H1 (cell line): Measurements from ENCODE around the gene SERPINH1. TPM values are rescaled to one million over a fixed set of nuclear protein-coding genes. Genes with fewer than 3 reads are reported as not detected.

Experiments used
- CHD7 ChIP-seq: fragments of 300-600 bp; sonication (generic); IDR thresholded peaks from 2 replicates; pipeline ENCODE4 v1.7.1; 2012; ENCODE audit warnings: low read length, moderate library complexity, mild to moderate bottlenecking, inconsistent platforms; ENCODE audit not compliant: insufficient replicate concordance
- POU5F1 ChIP-seq: IDR thresholded peaks from 2 replicates; pipeline ENCODE4 v1.6.1; 2011; ENCODE audit warnings: low read depth, mild to moderate bottlenecking, low read length, moderate library complexity
- RAD21 ChIP-seq, 2 experiments: IDR thresholded peaks in 1 of 2; conservative IDR thresholded peaks in 1 of 2; 2 replicates each; pipeline ENCODE4 v1.6.1; 2011; ENCODE audit warnings: low read depth in 2 of 2, low read length in 2 of 2, improper control_type of control experiment in 1 of 2, inconsistent platforms in 1 of 2, mild to moderate bottlenecking in 1 of 2, moderate library complexity in 1 of 2
- SP4 ChIP-seq: IDR thresholded peaks from 2 replicates; pipeline ENCODE4 v1.6.1; 2012; ENCODE audit warnings: low read length, inconsistent platforms
- SUZ12 ChIP-seq: fragments of 200-600 bp; sonication (generic); IDR thresholded peaks from 2 replicates; pipeline ENCODE4 v1.6.1; 2012; ENCODE audit warnings: mild to moderate bottlenecking, inconsistent platforms, low read length, moderate library complexity, mixed read lengths
- TBP ChIP-seq: IDR thresholded peaks from 2 replicates; pipeline ENCODE4 v1.6.1; 2011; ENCODE audit warnings: low read depth, low read length, improper control_type of control experiment
- TCF12 ChIP-seq: IDR thresholded peaks from 2 replicates; pipeline ENCODE4 v1.6.1; 2011; ENCODE audit warnings: low read depth, mild to moderate bottlenecking, low read length
- TEAD4 ChIP-seq: IDR thresholded peaks from 2 replicates; pipeline ENCODE4 v1.6.1; 2012; ENCODE audit warnings: low read depth, low read length, inconsistent platforms, mixed read lengths
- ZNF274 ChIP-seq: IDR thresholded peaks from 2 replicates; pipeline ENCODE4 v1.7.0; 2012; ENCODE audit warnings: low read length, borderline replicate concordance; ENCODE audit errors: extremely low read depth
- polyA plus RNA-seq, 7 experiments: library from polyadenylated mRNA; depleted of rRNA in 3 of 7; stranded (reverse) in 5 of 7; unstranded in 2 of 7; fragments of >200 nt in 5 of 7; fragments of 200-250 nt in 2 of 7; gene quantifications; 1 replicate in 5 of 7; 2 replicates in 1 of 7; 4 replicates in 1 of 7; pipeline versions ENCODE4 v1.2.1 to v1.2.3, GENCODE V29; 2011 to 2013; ENCODE audit warnings: missing spikeins in 2 of 7, mixed read lengths in 2 of 7
- total RNA-seq: library from RNA; stranded (reverse); fragmentation: NEBNext Ultra II Directional; extraction: Animal tissue kit (Norgen Biotek cat#: 25700); gene quantifications from 2 replicates; pipeline ENCODE4 v1.2.1, GENCODE V29; 2021

The SERPINH1 gene
- total and polyA plus RNA-seq, 2 of the 8 experiments (the other 6 are each of a cell fraction or from before 2014, with no cell fraction given), result 420 to 621 TPM

GRCh38 chr11:75558939-75559843 is 2.9 kb upstream of the SERPINH1 start (continued):
- no peak for TF ChIP-seq TCF12
- no peak for TF ChIP-seq POU5F1
- TF ChIP-seq TBP, result no peak
- TF ChIP-seq TEAD4, result peak; percentile 84; the same call in 1 of the 2 replicates
- no peak for TF ChIP-seq RAD21 (IDR thresholded peaks at IDR 0.05 in 1 of 2, conservative IDR thresholded peaks at IDR 0.05 in 1 of 2; ENCODE audit: low read depth in 2 of 2, low read length in 2 of 2)
- no peak for TF ChIP-seq ZNF274
- no peak for TF ChIP-seq SUZ12
- no peak for TF ChIP-seq SP4
- TF ChIP-seq CHD7, result no peak
